ENCODE data around the gene TMTC1. TPM values are rescaled to one million over a fixed set of nuclear protein-coding genes. Genes with fewer than 3 reads are reported as not detected.

Gene TMTC1
- total RNA-seq, 2 donors from 2014 or later, result 49.0 to 49.5 TPM

GRCh38 chr12:29534935-29535334 is 248.8 kb downstream of the TMTC1 start:
- intact Hi-C loops (cut with DNase I), result loop anchor here (10.0 kb wide), 2 partner anchors 360 to 980 kb away; no protein-coding TSS in a partner anchor
- ATAC-seq, result peak in 1 of 2 donors; percentile 30

DNA sequence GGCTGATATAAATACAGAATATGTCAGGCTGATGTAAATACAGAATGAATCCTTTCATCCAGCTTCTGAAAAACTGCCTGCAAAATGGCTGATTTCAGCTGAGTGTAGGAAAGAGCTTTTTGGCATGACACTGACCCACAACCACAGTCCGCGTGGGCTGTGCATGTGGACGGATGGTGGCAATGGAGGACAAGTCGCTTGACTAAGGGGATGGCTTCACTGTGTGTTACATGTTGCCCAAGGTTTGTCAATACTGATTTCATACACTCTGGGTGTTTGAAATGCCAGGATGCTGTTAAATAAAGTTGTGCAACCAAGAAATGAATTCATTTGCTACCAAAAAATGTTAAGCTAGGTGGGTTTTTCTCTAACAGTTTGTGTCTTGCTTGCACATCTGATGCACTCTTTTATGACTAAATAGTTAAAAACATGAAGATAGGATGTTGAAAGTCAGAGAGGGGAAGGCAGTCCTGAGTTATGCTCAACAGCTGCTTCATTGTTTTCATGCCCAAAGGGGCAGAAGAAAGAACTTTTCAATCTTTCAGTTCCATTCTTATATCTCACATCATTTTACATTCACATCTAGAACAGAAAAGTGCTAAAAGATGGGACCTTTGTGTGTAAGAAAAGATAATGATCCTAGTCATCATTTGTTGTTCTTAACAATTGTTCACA is 249.8 kb downstream of the TMTC1 start:
- DNase-seq, result no peak
- ATAC-seq, result no peak
- intact Hi-C loops (cut with DNase I), result loop anchor here (10.0 kb wide), 2 partner anchors 361 to 981 kb away; no protein-coding TSS in a partner anchor

More at GRCh38 chr12:29534935-29535334, 248.8 kb downstream of the TMTC1 start:
- DNase-seq, result no peak

GRCh38 chr12:29531471-29531870 is 252.3 kb downstream of the TMTC1 start:
- ATAC-seq, result no peak
- DNase-seq, result no peak
- intact Hi-C loops (cut with DNase I), result loop anchor here (10.0 kb wide), 2 partner anchors 363 to 983 kb away; no protein-coding TSS in a partner anchor

DNA sequence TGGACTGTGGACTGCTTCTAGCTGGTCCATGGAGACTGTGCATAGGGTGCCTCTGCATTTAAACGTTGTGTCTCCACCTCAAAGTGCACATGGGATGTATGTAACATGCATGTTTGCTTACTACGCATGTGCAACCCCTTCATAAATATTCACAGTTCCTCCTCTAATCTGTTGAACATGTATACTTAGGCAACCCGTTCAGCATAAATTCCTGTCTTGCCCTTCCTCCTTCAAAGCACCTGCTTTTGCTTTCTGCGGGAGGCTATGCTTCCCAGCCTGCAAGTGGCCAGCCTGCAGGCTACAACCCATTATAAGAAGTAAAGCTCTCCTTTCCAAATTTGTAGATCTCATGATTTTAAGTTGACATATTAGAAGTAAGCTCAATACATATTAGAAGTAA is 253.3 kb downstream of the TMTC1 start:
- intact Hi-C loops (cut with DNase I), result loop anchor here (10.0 kb wide), 2 partner anchors 364 to 984 kb away; no protein-coding TSS in a partner anchor
- DNase-seq (no peak), ATAC-seq (no peak)

- ATAC-seq (peak in 1 of 2 donors; percentile 47), DNase-seq (no peak)
- intact Hi-C loops (cut with DNase I), result no loop called here
Measured at GRCh38 chr12:29528161-29528560, 255.6 kb downstream of the TMTC1 start.

- intact Hi-C loops (cut with DNase I), result no loop called here
- ATAC-seq, result no peak
Measured at GRCh38 chr12:29521951-29522350, 261.8 kb downstream of the TMTC1 start.

GRCh38 chr12:29519585-29520182 is 264.1 kb downstream of the TMTC1 start:
- peak; percentile 31 for DNase-seq
- no peak for ATAC-seq
- intact Hi-C loops (cut with DNase I), result loop anchor here in 1 of 2 donors (10.0 kb wide), 1 partner anchor 765 kb away; no protein-coding TSS in a partner anchor

More at GRCh38 chr12:29521951-29522350, 261.8 kb downstream of the TMTC1 start:
- DNase-seq, result no peak

GRCh38 chr12:29518407-29518806 is 265.3 kb downstream of the TMTC1 start:
- ATAC-seq (no peak), DNase-seq (no peak)
- intact Hi-C loops (cut with DNase I), result loop anchor here in 1 of 2 donors (10.0 kb wide), 1 partner anchor 766 kb away; no protein-coding TSS in a partner anchor

DNA sequence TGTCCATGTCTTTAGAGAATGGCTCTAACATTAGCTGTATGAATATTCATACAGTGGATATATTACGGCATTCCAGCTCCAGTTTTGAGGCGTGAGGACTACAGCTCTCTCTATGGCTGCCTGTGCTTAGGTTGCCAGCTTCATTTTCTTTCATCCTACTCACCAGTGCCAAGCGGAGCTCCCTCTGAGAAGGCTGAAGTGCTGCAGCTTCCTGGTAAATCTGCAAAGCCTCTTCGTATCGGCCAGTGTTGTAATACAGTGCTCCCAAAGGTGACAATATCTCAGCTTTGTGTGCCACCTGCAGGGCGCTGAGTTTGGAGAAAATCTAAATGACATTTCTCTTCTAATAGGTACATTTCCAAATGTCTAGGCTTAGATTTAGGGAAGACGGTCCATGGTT is 266.5 kb downstream of the TMTC1 start:
- DNase-seq (no peak), ATAC-seq (no peak)
- intact Hi-C loops (cut with DNase I), result loop anchor here in 1 of 2 donors (10.0 kb wide), 1 partner anchor 768 kb away; no protein-coding TSS in a partner anchor

DNA sequence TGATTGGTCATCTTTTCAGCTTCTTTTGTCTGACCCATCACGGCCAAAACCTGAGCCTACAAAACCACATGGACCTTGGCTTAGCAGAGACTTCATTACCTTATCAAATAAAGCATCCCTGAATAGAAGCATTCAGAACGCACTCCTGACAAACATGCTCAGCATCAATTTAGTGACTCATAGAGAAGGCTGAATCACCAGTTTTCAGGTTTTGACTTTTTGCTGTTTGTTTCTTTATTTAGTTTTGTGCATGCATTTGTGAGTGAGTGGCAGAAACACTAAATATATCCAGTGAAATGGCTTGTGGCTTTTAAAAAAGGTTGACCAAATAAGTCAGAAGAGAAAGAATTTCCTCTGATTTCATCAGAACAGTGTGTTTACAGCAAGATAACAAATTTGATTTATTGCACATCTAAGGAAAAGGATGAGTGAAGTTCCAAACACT is 267.3 kb downstream of the TMTC1 start:
- DNase-seq (no peak), ATAC-seq (no peak)
- intact Hi-C loops (cut with DNase I), result loop anchor here in 1 of 2 donors (10.0 kb wide), 1 partner anchor 768 kb away; no protein-coding TSS in a partner anchor

GRCh38 chr12:29510591-29511185 is 273.1 kb downstream of the TMTC1 start:
- no peak for ATAC-seq
- intact Hi-C loops (cut with DNase I), result loop anchor here in 1 of 2 donors (10.0 kb wide), 1 partner anchor 774 kb away; no protein-coding TSS in a partner anchor
- no peak for DNase-seq

DNA sequence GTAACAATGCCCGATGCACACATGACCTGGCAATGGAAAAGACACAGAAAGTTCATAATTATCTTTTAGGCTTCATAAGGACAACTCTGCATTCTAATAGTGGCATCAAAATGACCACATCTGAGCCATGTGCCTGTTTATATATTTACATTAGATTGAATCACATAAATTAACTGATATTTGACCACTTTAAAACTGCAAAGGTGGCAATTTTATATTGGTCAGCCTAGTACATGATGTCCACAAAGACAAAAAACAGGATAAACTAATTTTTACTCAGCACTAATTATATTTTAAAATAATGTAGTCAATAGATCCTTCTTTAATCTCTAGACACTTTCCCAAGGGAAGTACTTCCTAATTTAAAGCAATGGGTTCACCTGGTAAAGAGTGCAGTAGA is 274.2 kb downstream of the TMTC1 start:
- ATAC-seq (no peak), DNase-seq (no peak)
- intact Hi-C loops (cut with DNase I), result no loop called here

- no peak for ATAC-seq
- intact Hi-C loops (cut with DNase I), result no loop called here
- DNase-seq, result no peak
Measured at GRCh38 chr12:29508949-29509348, 274.8 kb downstream of the TMTC1 start.

- no peak for DNase-seq
- intact Hi-C loops (cut with DNase I), result no loop called here
- ATAC-seq, result no peak
Measured at GRCh38 chr12:29505122-29505521, 278.6 kb downstream of the TMTC1 start.

DNA sequence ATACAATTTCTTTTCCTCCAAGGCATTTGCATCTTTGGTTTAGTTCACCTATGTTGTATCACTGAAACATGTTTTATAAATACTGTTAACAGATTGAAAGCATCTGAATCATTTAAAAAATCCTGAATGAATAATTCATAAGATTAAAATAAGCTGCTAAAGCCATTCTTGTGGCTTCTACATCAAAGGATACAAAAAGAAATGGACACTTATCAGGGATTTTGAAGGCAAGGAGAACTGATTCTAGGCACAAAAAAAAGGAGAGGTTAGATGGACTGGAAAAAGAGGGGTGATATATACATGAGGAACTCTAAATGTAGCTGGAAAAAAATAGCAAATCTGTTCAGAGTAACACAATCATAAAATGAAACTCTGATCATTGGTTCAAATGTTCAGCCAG is 280.5 kb downstream of the TMTC1 start:
- intact Hi-C loops (cut with DNase I), result no loop called here
- no peak for ATAC-seq

DNA sequence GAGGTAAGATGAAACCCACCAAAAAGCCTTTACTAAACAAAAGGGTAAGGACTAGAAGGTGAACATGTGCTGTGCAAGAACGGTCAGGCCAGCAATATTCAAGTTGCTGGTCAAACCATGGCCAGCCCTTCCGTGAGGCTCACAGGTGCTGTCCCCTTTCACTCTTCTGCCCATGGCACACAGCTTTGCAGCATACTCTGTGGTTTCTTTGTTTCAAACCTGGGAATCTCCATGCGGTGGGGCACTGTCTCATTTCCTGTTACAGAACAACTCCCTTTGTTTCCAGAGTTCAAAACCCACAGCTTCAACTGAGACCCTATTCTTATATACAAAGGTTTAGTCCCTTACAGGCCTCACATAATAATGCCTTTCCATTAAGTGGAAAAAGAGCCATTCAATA is 284.5 kb downstream of the TMTC1 start:
- no peak for ATAC-seq
- intact Hi-C loops (cut with DNase I), result no loop called here

More for the DNA sequence above, 280.5 kb downstream of the TMTC1 start:
- DNase-seq, result no peak

DNA sequence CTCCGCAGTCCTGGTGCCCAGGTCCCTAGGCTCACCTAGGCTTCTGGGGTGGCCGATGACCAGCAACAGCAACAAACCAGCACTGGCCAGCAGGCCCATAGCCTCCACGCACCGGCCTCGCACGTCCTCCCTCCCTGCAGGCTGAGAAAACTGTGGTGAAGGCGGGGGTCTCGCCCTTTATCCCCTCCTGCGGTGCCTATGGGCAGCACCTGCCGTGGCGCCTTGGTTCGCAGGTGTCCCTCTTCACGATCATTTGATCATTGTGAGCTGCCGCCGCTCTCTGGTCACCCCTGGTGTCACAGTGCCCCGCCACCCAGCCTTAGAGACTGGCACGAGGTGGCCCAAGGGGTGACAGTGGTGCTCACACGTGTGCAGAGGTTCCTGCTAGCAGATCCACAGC is 286.2 kb downstream of the TMTC1 start, which contains the start of gene OVCH1:
TSS of gene OVCH1 (minus strand) at position 99 of the 400 bp plus-strand sequence. CDS start at position 99, 0 bp downstream.
- intact Hi-C loops (cut with DNase I), result no loop called here
- DNase-seq (no peak), ATAC-seq (no peak)

More for the DNA sequence above, 284.5 kb downstream of the TMTC1 start:
- no peak for DNase-seq

- DNase-seq (no peak), ATAC-seq (no peak)
- intact Hi-C loops (cut with DNase I), result no loop called here
Measured at GRCh38 chr12:29492891-29493290, 290.9 kb downstream of the TMTC1 start.

DNA sequence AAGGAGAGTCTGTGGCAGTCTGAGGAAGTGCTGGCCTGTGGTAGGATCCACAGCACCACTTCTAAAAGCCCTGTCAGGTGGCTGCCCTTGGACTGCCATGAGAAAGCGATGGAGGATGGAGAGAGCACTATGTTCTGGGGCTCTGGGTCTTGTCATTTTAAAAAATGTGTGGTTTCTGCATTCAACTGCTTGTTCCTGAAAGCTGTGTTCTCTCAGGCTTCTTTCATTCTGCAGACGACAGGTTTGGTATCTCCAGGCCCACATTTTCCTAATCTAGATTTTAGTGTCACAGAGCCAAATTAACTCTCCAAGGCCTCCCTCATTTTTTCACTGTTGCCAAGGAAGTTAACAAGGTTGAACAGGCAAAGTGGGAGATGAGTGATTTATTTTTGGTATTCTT is 296.8 kb downstream of the TMTC1 start:
- DNase-seq (no peak), ATAC-seq (no peak)
- intact Hi-C loops (cut with DNase I), result no loop called here

GRCh38 chr12:29463198-29463597 is 320.5 kb downstream of the TMTC1 start:
- intact Hi-C loops (cut with DNase I), result no loop called here
- DNase-seq (no peak), ATAC-seq (no peak)
